CD4-positive, CD25-positive, alpha-beta regulatory T cell (primary cell): ENCODE data around the gene ENTREP1. TPM values are rescaled to one million over a fixed set of nuclear protein-coding genes. Genes with fewer than 3 reads are reported as not detected.

ENCODE experiments used
- ATAC-seq, 2 donors: fragments of 150-1000 bp; cut with Tn5 transposase; one replicate each; pipeline ENCODE4 v1.10.0; 2021; ENCODE audit warnings: low read depth in 2 of 2, moderate number of reproducible peaks in 2 of 2, moderate library complexity in 1 of 2
- DNase-seq, 3 donors: peaks; one replicate each; pipeline versions ENCODE4 v3.0.0 to v3.0.0-alpha.2; 2012 to 2022; ENCODE audit warnings: mixed read lengths in 1 of 3
- H3K27ac ChIP-seq: one replicate; pipeline ENCODE4 v1.7.0; 2013; ENCODE audit warnings: mild to moderate bottlenecking, low read length; ENCODE audit not compliant: insufficient read depth, poor library complexity, severe bottlenecking
- H3K27me3 ChIP-seq: one replicate; pipeline ENCODE4 v1.7.0; 2013; ENCODE audit warnings: low read length; ENCODE audit not compliant: control insufficient read depth, insufficient read depth
- H3K36me3 ChIP-seq: one replicate; pipeline ENCODE4 v1.7.0; 2013; ENCODE audit warnings: mild to moderate bottlenecking, low read length, moderate library complexity; ENCODE audit not compliant: control insufficient read depth, insufficient read depth
- H3K4me1 ChIP-seq: 2 replicates; pipeline ENCODE4 v1.7.0; 2013; ENCODE audit warnings: mild to moderate bottlenecking, low read length; ENCODE audit not compliant: insufficient read depth, control insufficient read depth, poor library complexity, severe bottlenecking
- H3K4me3 ChIP-seq: one replicate; pipeline ENCODE4 v1.7.0; 2013; ENCODE audit warnings: low read depth, mild to moderate bottlenecking, low read length, moderate library complexity
- H3K9me3 ChIP-seq, 2 experiments: 1 replicate in 1 of 2; 2 replicates in 1 of 2; pipeline ENCODE4 v1.7.0; 2013; ENCODE audit warnings: low read length in 2 of 2, mild to moderate bottlenecking in 1 of 2, moderate library complexity in 1 of 2; ENCODE audit not compliant: control insufficient read depth in 2 of 2
- H3K27ac Mint-ChIP-seq, 3 donors: one replicate each; pipeline ENCODE4 v1.8.0; 2020 to 2022; ENCODE audit warnings: mild to moderate bottlenecking in 3 of 3, mixed read lengths in 3 of 3, moderate library complexity in 2 of 3
- H3K27me3 Mint-ChIP-seq: one replicate; pipeline ENCODE4 v1.8.0; 2022; ENCODE audit warnings: mild to moderate bottlenecking, mixed read lengths
- H3K36me3 Mint-ChIP-seq: one replicate; pipeline ENCODE4 v1.8.0; 2020; ENCODE audit warnings: mixed read lengths
- H3K4me1 Mint-ChIP-seq, 4 donors: one replicate each; pipeline ENCODE4 v1.8.0; 2020 to 2022; ENCODE audit warnings: mixed read lengths in 4 of 4, mild to moderate bottlenecking in 1 of 4
- H3K4me3 Mint-ChIP-seq, 4 donors: one replicate each; pipeline ENCODE4 v1.8.0; 2020 to 2022; ENCODE audit warnings: mild to moderate bottlenecking in 4 of 4, mixed read lengths in 4 of 4, moderate library complexity in 3 of 4
- H3K9me3 Mint-ChIP-seq, 7 donors: one replicate each; pipeline ENCODE4 v1.8.0; 2020 to 2022; ENCODE audit warnings: mixed read lengths in 7 of 7, mild to moderate bottlenecking in 3 of 7, moderate library complexity in 2 of 7
- polyA plus RNA-seq, 4 donors: library from polyadenylated mRNA; unstranded; fragments of 300-500 nt; fragmentation: Illumina TruSeq; gene quantifications; one replicate each; pipeline ENCODE4 v1.2.3, GENCODE V29; 2021
- total RNA-seq: library from RNA; stranded (reverse); gene quantifications from one replicate; pipeline ENCODE4 v1.2.3, GENCODE V29; 2022

ENTREP1 gene
- total and polyA plus RNA-seq, 5 donors from 2014 or later = not detected

DNA sequence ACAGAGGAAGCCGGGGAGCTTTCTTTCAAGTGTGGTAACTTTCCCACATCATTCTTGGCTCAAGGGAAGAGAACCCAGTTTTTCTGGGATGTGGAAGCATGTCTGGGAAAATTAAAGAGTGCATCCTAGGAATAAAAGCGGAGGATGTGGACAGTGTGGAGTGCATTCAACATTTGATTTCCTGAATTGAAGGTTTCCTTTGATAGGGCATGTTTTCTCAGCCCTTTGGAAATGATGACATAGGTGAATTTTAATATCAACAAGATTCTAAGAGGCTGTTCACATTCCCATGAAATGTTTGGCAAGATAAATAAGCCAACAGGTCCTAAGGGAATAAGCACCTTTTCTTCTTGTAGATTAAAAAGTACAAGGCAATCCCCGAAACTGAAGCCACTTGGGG lies 63.6 kb downstream of the ENTREP1 start:
- Mint-ChIP-seq H3K27ac (no peak overlapping the region), H3K4me3 (no peak overlapping the region), H3K36me3 (no peaks in the 10 kb centered on the region), H3K4me1 (no peaks in the 10 kb centered on the region), H3K27me3 (peaks cover 11% of the 10 kb centered on the region), H3K9me3 (no peaks in the 10 kb centered on the region)
- no peaks in the 10 kb centered on the region for H3K4me1 ChIP-seq
- H3K36me3 ChIP-seq = no peaks in the 10 kb centered on the region
- no peaks in the 10 kb centered on the region for H3K27me3 ChIP-seq
- H3K4me3 ChIP-seq = no peak overlapping the region
- H3K27ac ChIP-seq = no peak overlapping the region
- no peaks in the 10 kb centered on the region for H3K9me3 ChIP-seq
- DNase-seq (no peak), ATAC-seq (no peak)

DNA sequence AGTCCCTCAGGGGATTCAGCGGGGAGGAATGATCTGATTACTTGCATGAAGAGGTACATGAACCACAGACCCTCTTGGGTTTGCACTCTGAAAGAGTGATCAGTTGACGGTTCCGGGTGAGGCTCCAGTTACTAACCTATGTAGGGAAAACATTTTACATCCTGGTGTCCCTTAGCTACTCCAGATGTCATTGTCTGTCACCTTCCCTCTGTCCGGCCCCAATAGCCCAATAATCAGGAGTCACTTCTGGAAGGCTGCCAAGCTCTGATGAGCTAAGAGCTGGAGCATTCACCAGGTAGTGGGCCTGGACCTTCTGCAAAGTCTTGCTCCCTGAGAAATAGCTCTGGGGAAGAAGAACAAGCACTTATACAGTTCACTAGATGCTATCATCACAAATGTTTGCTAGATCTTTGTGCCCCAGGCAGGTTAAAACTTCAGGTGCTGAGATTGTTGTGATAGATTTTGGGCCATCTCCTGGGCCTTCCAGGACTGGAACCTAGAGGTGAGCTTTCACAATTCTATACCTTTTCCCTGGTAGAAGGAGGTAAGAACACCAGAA lies 64.5 kb downstream of the ENTREP1 start:
- no peak for ATAC-seq
- no peaks in the 10 kb centered on the region for H3K4me1 Mint-ChIP-seq

GRCh38 chr9:69391487-69391886 lies 66.5 kb downstream of the ENTREP1 start:
- H3K4me3 Mint-ChIP-seq = no peak overlapping the region
- Histone ChIP-seq H3K36me3 (no peaks in the 10 kb centered on the region), H3K27me3 (no peaks in the 10 kb centered on the region), H3K4me1 (no peaks in the 10 kb centered on the region), H3K27ac (no peak overlapping the region), H3K4me3 (no peak overlapping the region), H3K9me3 (no peaks in the 10 kb centered on the region)
- no peaks in the 10 kb centered on the region for H3K9me3 Mint-ChIP-seq
- DNase-seq (no peak), ATAC-seq (no peak)
- no peaks in the 10 kb centered on the region for H3K4me1 Mint-ChIP-seq
- no peaks in the 10 kb centered on the region for H3K36me3 Mint-ChIP-seq
- peaks cover 6% of the 10 kb centered on the region for H3K27me3 Mint-ChIP-seq
- H3K27ac Mint-ChIP-seq = no peak overlapping the region

More for the DNA sequence above, 64.5 kb downstream of the ENTREP1 start:
- H3K9me3 ChIP-seq = no peaks in the 10 kb centered on the region
- H3K4me3 ChIP-seq = no peak overlapping the region
- no peaks in the 10 kb centered on the region for H3K36me3 Mint-ChIP-seq
- no peak for DNase-seq
- H3K9me3 Mint-ChIP-seq = no peaks in the 10 kb centered on the region
- H3K27ac Mint-ChIP-seq = peak overlapping the region in 1 of 3 donors; percentile 34
- H3K4me1 ChIP-seq = no peaks in the 10 kb centered on the region
- no peaks in the 10 kb centered on the region for H3K36me3 ChIP-seq
- no peak overlapping the region for H3K4me3 Mint-ChIP-seq
- H3K27ac ChIP-seq = no peak overlapping the region
- H3K27me3 Mint-ChIP-seq = peaks cover 4% of the 10 kb centered on the region
- H3K27me3 ChIP-seq = no peaks in the 10 kb centered on the region

GRCh38 chr9:69391946-69392345 lies 66.9 kb downstream of the ENTREP1 start:
- ATAC-seq = no peak
- no peak overlapping the region for H3K27ac ChIP-seq
- Mint-ChIP-seq H3K9me3 (no peaks in the 10 kb centered on the region), H3K36me3 (no peaks in the 10 kb centered on the region), H3K4me3 (no peak overlapping the region), H3K27me3 (peaks cover 11% of the 10 kb centered on the region), H3K27ac (no peak overlapping the region), H3K4me1 (no peaks in the 10 kb centered on the region)
- H3K4me1 ChIP-seq = no peaks in the 10 kb centered on the region
- DNase-seq = no peak
- no peak overlapping the region for H3K4me3 ChIP-seq
- H3K27me3 ChIP-seq = no peaks in the 10 kb centered on the region
- H3K9me3 ChIP-seq = no peaks in the 10 kb centered on the region
- H3K36me3 ChIP-seq = no peaks in the 10 kb centered on the region

DNA sequence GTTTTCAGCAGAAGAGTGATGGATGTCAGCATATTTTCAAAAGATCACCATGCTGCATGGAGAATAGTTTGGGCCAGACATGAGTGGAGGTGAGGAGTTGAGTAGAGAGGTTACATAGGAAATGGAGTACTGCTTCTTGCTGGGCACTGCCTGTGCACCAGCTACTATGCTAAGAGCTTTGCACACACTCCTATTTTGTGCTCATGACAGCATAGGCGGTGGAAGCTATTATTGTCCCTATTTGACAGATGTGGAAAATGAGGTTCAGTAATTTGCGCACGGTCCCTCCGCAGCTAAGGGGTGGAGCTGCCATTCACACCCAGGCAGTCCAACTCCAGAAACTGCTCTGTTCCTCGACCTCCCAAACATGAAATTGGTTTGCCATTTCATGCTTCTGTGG lies 67.8 kb downstream of the ENTREP1 start:
- DNase-seq = no peak
- H3K27me3 Mint-ChIP-seq = peaks cover 11% of the 10 kb centered on the region

DNA sequence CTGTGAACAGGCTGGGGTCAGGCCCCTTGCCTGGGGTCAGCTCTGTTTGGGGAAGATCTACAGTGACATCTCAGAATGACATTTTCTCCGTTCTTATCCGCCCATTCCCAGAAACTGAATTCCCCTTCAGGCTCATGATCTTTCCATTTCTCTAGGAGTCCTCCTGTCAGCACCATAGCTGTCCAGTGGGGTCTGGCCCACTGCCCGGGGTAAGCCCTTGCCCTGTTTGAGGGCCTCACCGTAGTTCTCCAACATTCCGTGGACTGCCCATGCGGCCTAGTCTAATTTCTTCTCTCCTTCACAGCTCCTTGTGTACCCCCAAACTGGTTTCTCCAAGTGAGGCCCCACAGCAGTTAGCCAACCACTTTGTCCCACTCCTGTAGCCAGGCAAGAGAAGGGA lies 68.4 kb downstream of the ENTREP1 start:
- Histone ChIP-seq H3K27me3 (no peaks in the 10 kb centered on the region), H3K4me3 (no peak overlapping the region), H3K9me3 (no peaks in the 10 kb centered on the region), H3K36me3 (no peaks in the 10 kb centered on the region), H3K27ac (no peak overlapping the region), H3K4me1 (no peaks in the 10 kb centered on the region)
- Mint-ChIP-seq H3K36me3 (no peaks in the 10 kb centered on the region), H3K9me3 (no peaks in the 10 kb centered on the region), H3K27me3 (peaks cover 11% of the 10 kb centered on the region), H3K4me3 (no peak overlapping the region), H3K4me1 (no peaks in the 10 kb centered on the region), H3K27ac (no peak overlapping the region)
- ATAC-seq = no peak
- no peak for DNase-seq

More for the DNA sequence above, 67.8 kb downstream of the ENTREP1 start:
- Mint-ChIP-seq H3K27ac (no peak overlapping the region), H3K36me3 (no peaks in the 10 kb centered on the region), H3K9me3 (no peaks in the 10 kb centered on the region), H3K4me3 (no peak overlapping the region), H3K4me1 (no peaks in the 10 kb centered on the region)
- Histone ChIP-seq H3K36me3 (no peaks in the 10 kb centered on the region), H3K9me3 (no peaks in the 10 kb centered on the region), H3K4me1 (no peaks in the 10 kb centered on the region), H3K27me3 (no peaks in the 10 kb centered on the region), H3K27ac (no peak overlapping the region), H3K4me3 (no peak overlapping the region)
- ATAC-seq = no peak

DNA sequence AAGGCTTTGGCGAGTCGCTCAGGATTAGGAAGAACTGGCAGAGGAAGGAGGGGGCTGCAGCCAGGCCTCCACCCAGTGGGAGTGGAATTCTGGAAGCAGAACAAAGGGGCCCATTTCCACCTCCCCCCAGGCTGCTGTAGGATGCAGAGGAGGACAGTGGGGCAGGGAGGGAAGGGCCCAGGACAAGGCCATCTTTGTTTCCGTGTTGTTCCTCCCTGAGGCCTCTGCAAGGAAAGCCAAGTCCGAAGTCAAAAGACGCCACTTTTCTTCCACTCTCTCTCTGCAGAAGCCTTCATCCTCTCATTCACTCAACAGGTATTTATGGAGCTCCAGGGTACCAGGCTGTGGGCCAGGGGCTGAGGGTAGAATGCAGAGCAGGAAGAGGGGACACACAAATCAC lies 70.7 kb downstream of the ENTREP1 start:
- peaks cover 11% of the 10 kb centered on the region for H3K27me3 Mint-ChIP-seq
- no peak overlapping the region for H3K4me3 Mint-ChIP-seq
- Histone ChIP-seq H3K27ac (no peak overlapping the region), H3K27me3 (no peaks in the 10 kb centered on the region), H3K9me3 (no peaks in the 10 kb centered on the region), H3K4me1 (no peaks in the 10 kb centered on the region), H3K36me3 (no peaks in the 10 kb centered on the region), H3K4me3 (no peak overlapping the region)
- no peaks in the 10 kb centered on the region for H3K9me3 Mint-ChIP-seq
- DNase-seq (no peak), ATAC-seq (no peak)
- H3K27ac Mint-ChIP-seq = no peak overlapping the region
- no peaks in the 10 kb centered on the region for H3K36me3 Mint-ChIP-seq
- no peaks in the 10 kb centered on the region for H3K4me1 Mint-ChIP-seq

DNA sequence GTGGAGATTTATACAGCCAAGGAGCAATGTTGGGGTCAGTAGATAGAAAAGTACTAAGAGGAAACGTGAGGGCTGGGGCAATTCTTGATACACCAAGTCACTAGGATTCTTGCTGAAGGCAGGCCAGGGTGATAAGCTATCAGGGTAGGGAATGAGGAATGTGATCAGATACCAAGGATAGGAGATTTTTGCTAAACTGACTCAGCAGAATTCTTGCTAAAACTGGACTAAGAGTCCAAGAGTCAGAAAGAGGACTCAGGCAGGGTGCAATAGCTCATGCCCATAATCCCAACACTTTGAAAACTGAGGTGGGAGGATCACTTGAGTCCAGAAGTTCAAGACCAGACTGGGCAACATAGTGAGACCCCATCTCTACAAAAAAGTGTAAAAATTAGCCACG lies 71.7 kb downstream of the ENTREP1 start:
- DNase-seq = no peak
- H3K4me3 ChIP-seq = no peak overlapping the region
- Mint-ChIP-seq H3K27ac (no peak overlapping the region), H3K4me1 (no peaks in the 10 kb centered on the region), H3K27me3 (peaks cover 10% of the 10 kb centered on the region), H3K4me3 (no peak overlapping the region), H3K36me3 (no peaks in the 10 kb centered on the region), H3K9me3 (no peaks in the 10 kb centered on the region)
- no peaks in the 10 kb centered on the region for H3K4me1 ChIP-seq
- H3K36me3 ChIP-seq = no peaks in the 10 kb centered on the region
- H3K27me3 ChIP-seq = no peaks in the 10 kb centered on the region
- H3K9me3 ChIP-seq = no peaks in the 10 kb centered on the region
- ATAC-seq = no peak
- no peak overlapping the region for H3K27ac ChIP-seq
